ENCODE measurements around the gene ELF5.

Gene ELF5

GRCh38 chr11:34439610-34440198 lies 73.9 kb downstream of the ELF5 start:
- DNase-seq (ENCODE audit: extremely low spot score): no peak
- ChIA-PET CTCF (interaction anchor here (1.3 to 3.7 kb wide), 2 partner anchors 29 to 82 kb away, joined by 3 to 13 read pairs; partner anchors contain the start of gene ABTB2), POLR2A (no interaction called here)
- TF ChIP-seq CTCF (IDR thresholded peaks at IDR 0.05; ENCODE audit: control extremely low read depth, extremely low read depth, low read depth, missing control alignments): no peak

GRCh38 chr11:34438529-34439507 lies 74.8 kb downstream of the ELF5 start, which contains the start of gene CAT:
Gene CAT, plus strand, starts transcription at chr11:34438934. Its CDS starts 80 bp downstream, at chr11:34439014.
- peak; percentile 98 for DNase-seq (ENCODE audit: extremely low spot score)
- ChIA-PET CTCF (interaction anchor here (1.3 to 3.7 kb wide), 3 partner anchors 30 to 265 kb away, joined by 3 to 13 read pairs (median 4); partner anchors contain the start of gene ABTB2), POLR2A (no interaction called here)
- no peak for TF ChIP-seq CTCF (IDR thresholded peaks at IDR 0.05; ENCODE audit: control extremely low read depth, extremely low read depth, low read depth, missing control alignments)

- POLR2A ChIA-PET: no interaction called here
- DNase-seq (ENCODE audit: extremely low spot score): no peak
- no peak for TF ChIP-seq CTCF (IDR thresholded peaks at IDR 0.05; ENCODE audit: control extremely low read depth, extremely low read depth, low read depth, missing control alignments)
- CTCF ChIA-PET: interaction anchor here (1.1 to 3.7 kb wide), 4 partner anchors 10 to 263 kb away, joined by 3 to 13 read pairs (median 4); no protein-coding TSS in a partner anchor
These were observed 76.1 kb downstream of the ELF5 start for GRCh38 chr11:34437224-34438125.

- no peak for DNase-seq (ENCODE audit: extremely low spot score)
- CTCF ChIA-PET: interaction anchor here (1.1 kb wide), 1 partner anchor 12 kb away, joined by 4 read pairs; no protein-coding TSS in a partner anchor
- POLR2A ChIA-PET: no interaction called here
- TF ChIP-seq CTCF (IDR thresholded peaks at IDR 0.05; ENCODE audit: control extremely low read depth, extremely low read depth, low read depth, missing control alignments): no peak
These were observed 79.7 kb downstream of the ELF5 start for GRCh38 chr11:34433899-34434298.

- POLR2A ChIA-PET: no interaction called here
These were observed 80.8 kb downstream of the ELF5 start for GRCh38 chr11:34432822-34433221.

More at GRCh38 chr11:34432822-34433221, 80.8 kb downstream of the ELF5 start:
- DNase-seq (ENCODE audit: extremely low spot score): no peak
- no peak for TF ChIP-seq CTCF (IDR thresholded peaks at IDR 0.05; ENCODE audit: control extremely low read depth, extremely low read depth, low read depth, missing control alignments)
- CTCF ChIA-PET: interaction anchor here (0.8 kb wide), 2 partner anchors 11 to 17 kb away, joined by 4 read pairs; no protein-coding TSS in a partner anchor

Measured in GM10248 (cell line).